Measurements from ENCODE around the gene ECEL1.
"Not testable (repeated sequence)": the region's sequence is repeated elsewhere in the genome, so short reads cannot be mapped to it uniquely, and the experiment has no call there.

- TF ChIP-seq CTCF (IDR thresholded peaks at IDR 0.05) = peak in 3 of 7 experiments; percentile 6 to 52 (median 44)
- TF ChIP-seq EP300 (IDR thresholded peaks at IDR 0.05) = not testable (repeated sequence)
These were observed 41.3 kb downstream of the ECEL1 start for GRCh38 chr2:232446266-232446777.

Data from stomach (tissue), 4 donors.